GM21423 (cell line): ENCODE measurements around the gene HLCS.
"Not testable (repeated sequence)": the region's sequence is repeated elsewhere in the genome, so short reads cannot be mapped to it uniquely, and the experiment has no call there.

Experiments
- ATAC-seq: cut with Tn5 transposase; IDR thresholded peaks from one replicate; pipeline ENCODE4 v1.9.1; 2021; ENCODE audit warnings: mild to moderate bottlenecking, moderate library complexity; ENCODE audit not compliant: unreplicated experiment

Gene HLCS

DNA sequence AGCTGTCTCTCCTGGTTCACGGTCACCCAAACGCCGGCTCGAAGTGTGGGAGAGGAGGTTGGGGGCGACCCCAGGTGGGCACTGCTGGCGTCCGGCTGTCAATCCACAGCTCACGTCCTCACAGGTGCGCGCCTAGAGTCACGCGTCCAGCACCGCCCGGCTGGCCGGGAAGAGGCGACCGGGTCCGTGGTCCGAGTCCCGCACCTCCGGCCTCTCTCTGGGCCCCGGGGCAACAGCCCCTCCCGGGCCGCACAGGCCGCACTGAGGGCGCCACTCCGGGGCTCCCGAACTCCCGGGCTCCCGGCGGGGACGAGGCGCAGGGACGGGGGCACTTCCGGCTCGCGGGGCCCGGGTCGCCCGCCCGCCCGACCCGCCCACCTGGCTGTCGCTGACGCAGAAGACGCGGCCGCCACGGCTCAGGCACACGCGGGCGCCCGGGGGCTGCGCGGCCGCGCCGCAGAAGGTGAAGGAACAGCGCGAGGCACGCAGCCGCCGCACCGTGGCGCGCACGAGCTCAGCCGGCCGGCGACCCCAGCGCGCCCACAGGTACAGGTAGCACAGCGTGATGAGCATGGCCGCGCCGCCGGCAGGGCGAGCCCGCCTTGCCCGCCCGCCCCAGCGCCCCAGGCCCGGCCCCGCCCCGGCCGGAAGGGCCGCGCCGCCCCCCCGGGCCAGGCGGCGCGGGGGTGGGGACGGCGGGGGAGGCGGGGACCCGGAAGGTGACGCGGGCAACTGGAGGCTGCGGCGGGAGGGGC lies at the start of gene HLCS:
Gene HLCS, minus strand, starts transcription at position 604 of the 755 bp plus-strand sequence. Its CDS starts 31 bp downstream, at position 573.
- ATAC-seq: peak; percentile 78

DNA sequence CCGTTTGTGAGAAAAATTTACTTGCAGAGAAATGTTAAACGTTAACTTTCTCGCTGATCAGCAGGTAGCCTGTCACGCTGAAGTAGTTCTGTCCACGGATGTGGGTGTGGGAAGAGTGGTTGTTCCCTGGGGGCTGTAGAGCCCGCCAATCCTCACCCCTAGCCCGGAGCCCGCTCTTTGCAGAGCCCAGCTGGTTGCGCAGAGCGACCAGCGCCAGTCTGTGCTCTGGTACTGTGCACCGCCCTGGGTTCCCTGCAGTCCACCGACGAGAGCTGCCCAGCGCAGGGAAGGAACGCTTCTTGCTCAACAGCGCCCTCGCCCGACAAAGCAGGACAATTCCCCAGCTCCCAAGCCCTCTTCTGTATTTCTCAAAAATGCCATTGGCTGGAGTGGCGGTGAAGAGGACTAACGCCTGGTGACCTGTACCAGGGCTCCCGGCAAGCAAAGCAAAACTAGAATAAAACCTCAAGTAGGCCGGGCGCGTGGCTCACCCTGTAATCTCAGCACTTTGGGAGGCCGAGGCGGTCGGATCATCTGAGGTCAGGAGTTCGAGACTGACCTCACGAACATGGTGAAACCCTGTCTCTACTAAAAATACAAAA lies 43.4 kb upstream of the HLCS start:
- ATAC-seq: peak; percentile 97

DNA sequence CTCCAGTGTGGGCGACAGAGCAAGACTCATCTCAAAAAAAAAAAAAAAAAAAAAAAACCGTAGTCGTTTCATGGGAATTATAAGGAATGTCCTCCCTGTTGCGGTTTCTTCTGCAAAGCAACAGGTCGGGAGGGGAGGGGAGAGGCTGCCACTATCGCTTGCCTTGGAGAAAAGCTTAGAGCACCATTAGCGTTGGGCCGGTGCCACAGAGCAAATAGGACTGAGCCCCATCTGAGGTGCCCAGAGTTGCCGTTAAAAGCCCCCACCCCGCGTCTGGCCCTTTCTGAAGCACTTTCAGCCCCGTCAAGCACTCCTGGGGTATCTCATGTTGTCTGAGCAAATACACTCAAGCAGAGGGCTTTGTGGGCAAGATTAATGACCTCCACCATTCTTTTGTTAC lies 42.3 kb upstream of the HLCS start:
- ATAC-seq: no peak

DNA sequence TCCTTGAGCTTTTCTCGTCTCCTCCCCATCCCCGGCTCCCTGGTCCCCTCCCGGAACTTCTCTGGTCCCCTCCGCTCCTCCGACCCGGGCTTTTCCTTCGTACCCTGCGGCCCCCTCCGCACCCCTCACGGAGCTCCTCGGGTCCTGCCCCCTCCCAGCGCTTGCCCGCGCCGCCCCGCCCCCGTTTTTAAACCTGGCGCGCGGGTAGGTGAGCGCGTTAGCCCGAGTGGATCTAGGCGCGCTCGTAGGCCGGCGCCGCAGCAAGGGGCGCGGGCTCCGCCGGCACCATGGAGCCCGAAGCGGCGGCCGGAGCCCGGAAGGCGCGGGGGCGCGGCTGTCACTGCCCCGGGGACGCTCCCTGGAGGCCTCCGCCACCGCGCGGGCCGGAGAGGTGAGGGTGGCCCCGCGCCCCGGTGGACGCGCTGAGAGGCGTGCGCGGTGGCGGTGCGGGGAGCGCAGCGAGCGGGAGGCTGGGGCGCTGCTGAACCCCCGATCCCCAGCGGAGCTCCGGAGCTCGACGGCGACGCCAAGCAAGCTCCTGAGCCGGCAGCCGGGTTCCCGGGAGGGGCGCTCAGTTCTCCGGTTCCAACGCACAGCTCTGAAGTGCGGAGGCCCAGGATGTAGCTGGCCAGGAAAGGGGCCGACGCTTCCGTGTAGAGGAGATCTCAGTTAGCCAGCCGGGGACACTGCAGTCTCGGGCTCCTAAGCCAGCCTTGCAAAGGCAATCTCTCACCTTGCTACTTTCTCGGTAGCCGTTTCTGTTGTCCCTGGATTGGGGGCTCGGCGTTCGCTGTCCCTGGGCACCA lies 40.2 kb upstream of the HLCS start, which contains the start of gene RIPPLY3:
Gene RIPPLY3, plus strand, starts transcription at position 217 of the 806 bp plus-strand sequence. Its CDS starts 71 bp downstream, at position 288.
- ATAC-seq: no peak

DNA sequence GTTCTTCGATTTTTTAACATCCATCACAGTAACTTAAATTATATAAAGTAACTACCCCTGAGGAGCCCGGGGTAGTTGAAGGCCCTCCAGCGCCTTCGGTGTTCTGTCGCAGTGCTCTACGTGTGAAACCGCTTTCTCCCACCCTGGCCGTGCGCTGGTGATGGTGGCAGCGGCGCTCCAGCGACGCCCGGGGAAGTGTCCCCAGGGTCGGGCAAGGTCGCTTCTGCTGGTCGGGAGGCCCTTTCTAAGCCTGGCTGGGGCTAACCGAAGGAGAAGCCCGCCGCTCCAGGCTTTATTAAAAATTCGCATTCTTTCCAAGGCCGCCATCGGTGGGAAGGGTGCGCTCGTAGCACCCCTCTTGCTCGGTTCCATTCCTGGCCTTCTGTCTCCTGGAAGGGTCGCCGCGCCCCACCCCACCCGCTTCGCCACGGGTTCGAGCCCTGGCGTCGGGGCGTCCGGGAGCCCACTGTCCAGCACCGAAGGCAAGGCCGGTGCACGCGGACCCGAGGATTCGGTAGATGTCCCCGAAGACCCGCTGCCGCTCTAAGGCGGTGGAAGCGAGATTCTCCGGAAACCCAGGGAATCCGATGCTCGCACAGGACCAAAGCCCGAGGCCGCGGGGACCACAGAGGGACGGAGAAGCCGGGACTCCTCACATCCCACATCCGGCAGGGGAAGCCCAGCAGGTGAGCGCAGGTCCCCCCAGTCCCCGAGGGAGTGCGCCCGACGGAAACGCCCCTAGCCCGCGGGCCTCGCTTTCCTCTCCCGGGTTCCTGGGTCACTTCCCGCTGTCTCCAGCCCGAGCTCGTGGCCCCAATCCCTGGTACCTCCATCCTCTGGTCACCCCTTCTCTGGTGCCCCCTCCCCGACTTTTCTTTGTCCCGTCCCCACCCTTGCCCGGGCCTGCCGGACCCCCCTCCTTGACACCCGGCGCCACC lies 39.3 kb upstream of the HLCS start:
- ATAC-seq: no peak

DNA sequence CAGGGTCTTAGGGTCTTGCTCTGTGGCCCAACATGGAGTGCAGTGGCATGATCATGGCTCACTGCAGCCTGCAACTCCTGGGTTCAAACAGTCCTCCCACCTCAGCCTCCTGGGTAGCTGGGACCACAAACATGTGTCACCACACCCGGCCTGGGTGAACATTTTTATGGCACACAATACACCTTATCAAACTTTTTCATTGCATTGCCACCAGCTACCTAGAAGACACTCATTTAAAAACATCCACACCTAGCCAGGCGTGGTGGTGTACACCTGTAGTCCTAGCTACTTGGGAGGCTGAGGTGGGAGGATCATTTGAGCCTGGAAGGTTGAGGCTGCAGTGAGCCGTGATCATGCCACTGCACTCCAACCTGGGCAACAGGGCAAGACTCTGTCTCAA lies 37.4 kb upstream of the HLCS start:
- not testable (repeated sequence) for ATAC-seq

DNA sequence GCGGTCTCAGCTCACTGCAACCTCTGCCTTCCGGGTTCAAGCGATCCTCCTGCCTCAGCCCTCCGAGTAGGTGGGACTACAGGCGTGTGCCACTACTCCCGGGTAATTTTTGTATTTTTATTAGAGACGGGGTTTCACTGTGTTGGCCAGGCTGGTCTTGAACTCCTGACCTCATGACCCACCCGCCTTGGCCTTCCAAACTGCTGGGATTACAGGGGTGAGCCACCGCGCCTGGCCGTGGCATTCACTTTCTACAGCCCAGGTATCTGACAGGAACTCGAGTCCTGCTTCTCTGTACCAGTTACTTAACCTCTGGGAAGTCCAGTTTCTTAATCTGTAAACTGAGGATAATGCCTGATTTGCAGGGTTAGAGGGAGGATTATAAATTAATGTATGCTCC lies 36.4 kb upstream of the HLCS start:
- ATAC-seq: not testable (repeated sequence)

DNA sequence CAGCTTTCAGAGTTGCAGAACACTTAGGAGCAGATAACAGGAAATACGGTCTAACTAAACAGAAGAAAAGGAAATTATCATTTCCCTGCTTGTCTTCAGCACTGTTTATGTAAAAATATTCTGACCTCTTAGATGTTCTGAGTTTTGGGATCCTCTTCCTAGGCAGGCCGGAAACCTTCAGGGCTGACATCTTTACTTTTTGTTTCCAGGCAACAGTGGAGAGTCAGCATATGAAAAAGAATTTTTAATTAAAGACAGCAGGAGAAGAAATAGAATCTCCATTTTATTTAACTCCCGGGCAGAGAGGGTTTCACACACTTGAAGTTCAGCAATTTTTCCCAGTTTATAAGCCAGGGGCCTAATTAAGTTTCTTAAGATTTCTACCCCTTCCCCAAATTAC lies 35.0 kb upstream of the HLCS start:
- no peak for ATAC-seq

DNA sequence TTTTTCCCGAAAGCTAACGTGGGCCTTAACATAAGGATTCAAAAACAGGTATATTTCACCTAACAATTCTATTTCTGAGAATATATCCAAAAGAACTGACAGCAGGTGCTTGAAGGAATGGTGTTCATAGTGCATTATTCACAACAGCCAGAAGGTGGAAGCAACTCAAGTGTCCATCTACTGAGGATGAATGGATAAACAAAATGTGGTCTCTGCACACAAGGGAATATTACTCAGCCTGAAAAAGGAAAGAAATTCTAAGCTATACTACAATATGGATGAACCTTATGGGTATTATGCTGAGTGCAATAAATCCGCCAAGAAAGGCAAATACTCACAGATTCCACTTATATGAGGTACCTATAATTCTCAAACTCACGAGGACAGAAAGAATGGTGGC lies 33.9 kb upstream of the HLCS start:
- ATAC-seq: no peak

DNA sequence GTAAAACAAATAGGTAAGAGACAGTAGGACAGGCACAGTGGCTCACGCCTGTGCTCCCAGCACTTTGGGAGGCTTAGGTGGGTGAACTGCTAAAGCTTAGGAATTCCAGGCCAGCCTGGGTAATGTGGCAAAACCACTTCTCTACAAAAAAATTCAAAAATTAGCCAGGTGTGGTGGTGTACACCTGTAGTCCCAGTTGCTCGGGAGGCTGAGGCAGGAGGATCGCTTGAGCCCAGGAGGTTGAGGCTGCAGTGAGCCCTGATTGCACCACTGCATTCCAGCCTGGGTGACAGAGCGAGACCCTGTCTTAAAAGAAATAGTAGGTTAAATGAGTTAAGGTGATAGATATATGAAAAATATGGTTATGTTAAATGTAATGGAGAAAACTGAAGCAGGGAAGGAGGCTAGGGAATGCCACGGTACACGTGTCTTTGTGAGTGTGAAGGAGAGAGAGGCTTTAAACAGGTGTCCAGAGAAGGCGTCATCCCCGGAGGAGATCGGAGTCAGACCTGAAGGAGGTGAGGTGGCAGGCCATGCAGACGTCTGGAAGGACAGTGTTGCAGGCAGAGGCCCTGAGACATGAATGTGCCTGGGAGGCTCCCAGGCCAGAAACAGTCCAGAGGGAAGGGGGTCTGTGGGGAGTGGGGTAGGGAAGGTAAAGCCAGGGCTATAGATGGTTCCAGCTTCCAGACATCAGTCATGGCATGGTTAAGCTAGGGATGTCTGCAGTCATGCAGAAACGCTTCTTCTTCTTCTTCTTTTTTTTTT lies 32.8 kb upstream of the HLCS start:
- ATAC-seq: no peak

DNA sequence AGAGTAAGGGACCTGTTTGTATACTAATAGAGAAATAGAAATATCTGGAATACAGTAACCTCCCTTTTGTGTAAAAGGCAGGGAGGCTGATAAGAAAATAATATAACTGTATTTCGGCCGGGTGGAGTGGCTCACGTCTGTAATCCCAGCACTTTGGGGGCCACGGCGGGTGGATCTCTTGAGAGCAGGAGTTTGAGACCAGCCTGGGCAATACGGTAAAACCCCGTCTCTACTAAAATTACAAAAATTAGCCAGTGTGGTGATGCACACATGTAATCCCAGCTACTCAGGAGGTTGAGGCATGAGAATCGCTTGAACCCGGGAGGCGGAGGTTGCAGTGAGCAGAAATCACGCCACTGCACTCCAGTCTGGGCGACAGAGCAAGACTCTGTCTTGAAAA lies 28.8 kb upstream of the HLCS start:
- not testable (repeated sequence) for ATAC-seq

DNA sequence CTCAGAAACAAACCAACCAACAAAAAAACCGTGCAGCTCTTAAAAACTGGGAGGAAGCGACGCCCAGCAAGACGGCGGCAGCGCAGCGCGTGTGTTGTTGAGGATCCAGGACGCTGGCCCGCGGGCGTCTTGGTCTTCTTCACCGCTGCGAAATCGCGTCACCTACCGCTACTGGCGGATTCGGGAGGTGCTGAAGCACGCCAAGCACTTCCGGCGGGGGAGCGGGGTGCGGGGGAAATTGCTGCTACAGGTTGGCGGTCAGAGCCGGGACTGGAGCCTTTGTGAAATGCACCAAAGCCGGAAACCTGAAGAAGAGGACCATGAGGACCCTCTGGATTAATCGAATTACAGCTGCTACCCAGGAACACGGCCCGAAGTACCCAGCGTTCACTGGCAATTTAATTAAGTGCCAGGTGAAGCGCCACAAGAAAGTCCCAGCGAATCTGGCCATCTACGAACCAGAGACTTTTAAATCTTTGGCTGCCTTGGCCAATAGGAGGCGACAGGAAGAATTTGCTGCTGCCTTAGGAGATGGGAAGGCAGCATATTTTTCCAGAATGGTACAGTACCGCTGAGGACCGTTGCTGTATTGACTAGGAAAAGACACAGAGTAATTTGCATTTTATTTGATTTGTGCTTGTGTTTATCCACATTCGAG lies 28.2 kb upstream of the HLCS start:
- no peak for ATAC-seq

DNA sequence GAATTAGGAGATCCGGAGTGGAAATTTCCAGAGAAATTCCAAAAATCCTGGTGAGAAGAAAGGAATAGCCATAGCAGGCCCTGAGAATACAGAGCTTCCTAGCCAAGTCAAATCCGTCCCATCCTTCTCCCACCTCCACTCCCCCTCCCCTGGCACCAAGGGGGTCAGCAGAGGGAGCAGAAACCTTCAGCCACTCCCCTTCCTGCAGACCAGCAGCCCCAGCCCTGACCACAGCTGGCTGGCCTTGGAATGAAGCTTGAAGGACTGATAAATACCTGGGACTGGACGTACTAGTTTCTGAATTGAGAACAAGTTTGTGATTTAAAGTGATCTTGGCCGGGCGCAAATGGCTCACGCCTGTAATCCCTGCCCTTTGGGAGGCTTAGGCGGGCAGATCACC lies 26.2 kb upstream of the HLCS start:
- ATAC-seq: no peak

DNA sequence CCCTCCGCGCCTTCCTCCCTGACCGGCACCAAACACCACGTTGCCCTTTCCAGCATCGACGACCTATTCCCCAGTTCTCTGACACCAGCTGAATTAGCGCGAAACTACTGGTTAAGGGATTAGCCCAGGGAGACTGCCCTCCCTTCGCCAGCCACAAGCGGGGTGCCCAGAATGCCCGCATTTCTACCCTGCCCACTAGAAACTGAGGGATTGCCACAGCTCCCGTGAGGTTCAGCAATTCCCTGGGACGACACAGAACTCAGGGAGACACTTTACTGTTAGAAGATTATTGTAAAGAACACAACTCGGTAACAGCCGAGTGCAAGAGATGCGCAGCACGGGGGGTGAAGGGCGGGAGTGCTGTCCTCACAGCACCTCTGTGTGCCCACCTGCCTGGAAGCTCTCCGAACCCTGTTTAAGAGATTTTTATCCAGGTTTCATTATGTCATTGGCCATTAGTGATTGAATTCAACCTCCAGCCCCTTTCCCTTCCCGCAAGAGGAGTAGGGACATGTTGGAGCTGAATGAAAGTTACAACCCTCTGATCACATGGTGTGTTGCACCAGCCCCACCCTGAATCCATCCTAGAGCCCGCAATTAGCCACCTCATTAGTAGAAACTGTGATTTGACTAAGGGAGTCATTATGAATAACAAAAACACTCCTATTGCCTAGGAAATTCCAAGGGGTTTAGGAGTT lies 24.2 kb upstream of the HLCS start:
- no peak for ATAC-seq

DNA sequence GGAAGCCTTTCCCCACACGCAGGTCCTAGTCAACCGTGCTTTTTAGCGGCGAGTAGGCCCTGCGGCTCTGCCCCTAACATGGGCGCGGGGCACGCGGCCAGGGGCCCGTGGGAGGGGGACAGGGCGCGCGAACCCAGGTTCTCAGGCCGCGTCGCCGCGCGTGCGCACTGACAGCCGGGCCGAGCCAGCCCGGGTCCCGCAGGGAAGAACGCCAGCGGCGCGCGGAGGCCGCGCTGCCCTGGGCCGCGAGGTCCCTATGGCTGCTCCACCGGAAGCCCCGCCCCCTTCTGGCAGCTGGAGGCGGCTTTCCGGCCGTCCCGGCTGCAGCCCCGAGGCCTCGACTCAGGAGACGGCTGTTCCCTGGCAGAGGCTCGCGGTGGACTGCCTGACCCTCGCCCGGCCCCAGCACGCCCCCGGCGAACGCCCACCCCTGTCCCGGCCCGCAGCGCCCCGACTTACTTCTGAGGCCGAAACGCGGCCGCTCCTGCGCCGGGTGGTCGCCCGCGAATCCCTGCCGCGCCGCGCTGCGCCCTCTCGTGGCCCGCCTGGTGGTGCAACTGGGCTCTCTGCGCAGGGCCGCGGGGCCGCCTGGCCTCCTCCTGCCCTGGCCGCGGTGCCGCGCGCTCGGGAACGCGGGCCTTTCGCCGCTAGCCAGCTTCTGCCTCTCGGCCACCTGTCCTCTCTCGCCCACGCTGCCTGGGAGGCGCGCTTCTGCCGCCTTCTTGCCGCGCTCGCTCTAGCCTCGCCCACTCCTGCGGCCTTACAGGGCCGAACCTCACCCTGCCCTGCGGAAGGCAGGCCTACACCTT lies 23.4 kb upstream of the HLCS start:
- peak; percentile 89 for ATAC-seq

DNA sequence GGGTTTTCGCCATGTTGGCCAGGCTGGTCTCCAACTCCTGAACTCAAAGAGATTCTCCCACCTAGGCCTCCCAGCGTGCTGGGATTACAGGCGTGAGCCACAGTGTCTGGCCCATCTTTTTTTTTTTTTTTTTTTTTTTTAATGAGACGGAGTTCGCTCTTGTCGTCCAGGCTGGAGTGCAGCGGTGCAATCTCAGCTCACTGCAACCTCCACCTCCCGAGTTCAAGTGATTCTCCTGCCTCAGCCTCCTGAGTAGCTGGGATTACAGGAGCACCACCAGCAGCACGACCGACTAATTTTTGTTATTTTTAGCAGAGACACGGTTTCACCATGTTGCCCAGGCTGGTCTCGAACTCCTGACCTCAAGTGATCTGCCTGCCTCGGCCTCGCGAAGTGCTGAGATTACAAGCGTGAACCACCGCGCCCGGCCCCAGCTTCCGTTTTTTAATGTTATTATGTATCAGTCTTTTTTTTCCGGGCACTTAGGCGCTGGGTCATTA lies 22.8 kb upstream of the HLCS start:
- not testable (repeated sequence) for ATAC-seq

DNA sequence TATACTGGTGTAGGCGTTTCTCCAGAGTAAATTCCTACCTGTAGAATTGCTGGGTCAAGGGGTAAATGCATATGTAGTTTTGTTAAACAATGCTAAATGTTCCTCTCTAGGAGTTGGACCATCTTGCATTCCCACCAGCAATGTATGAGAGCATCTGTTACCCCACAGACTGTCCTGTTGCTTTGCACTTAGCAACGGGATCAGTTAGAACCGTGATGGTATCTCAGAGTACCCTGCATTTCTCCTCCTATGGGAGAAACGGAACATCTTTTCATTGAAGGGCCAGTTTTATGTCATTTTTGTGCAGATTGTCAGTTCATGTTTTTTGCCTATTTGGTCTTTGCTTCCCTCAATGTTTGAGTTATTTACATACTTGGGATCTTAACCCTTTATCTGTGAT lies 22.1 kb upstream of the HLCS start:
- ATAC-seq: no peak

DNA sequence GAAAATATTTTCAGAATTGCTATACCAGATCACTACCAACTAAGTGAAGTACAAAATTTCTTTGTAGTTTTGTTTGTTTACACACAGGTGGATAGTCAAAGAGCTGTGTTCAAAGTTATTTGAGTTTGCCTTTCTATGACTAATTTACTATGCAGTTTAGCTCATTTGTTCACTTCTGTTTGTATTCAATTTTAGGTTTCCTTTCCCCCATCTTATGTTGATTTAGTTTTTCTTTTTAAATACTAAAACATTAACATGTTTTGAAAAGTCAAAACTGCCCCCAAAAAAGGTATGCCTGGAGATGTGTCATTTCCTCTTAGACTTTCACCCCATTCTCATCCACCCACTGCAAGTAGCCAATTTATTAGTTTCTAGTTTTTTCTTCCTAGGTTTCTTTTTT lies 21.4 kb upstream of the HLCS start:
- ATAC-seq: no peak
